CD4-positive, alpha-beta memory T cell (primary cell): ENCODE measurements around the gene SFRP5. TPM values are rescaled to one million over a fixed set of nuclear protein-coding genes. Genes with fewer than 3 reads are reported as not detected.

Source experiments
- CTCF ChIA-PET: fragments of 350-600 bp; sonication (Branson Sonifier 250); formaldehyde crosslinking; loops from one replicate; lab custom pipeline; 2021; ENCODE audit warnings: inconsistent platforms; ENCODE audit not compliant: partially characterized antibody; lab: Charles Lee
- POLR2A ChIA-PET: fragments of 350-600 bp; sonication (Branson Sonifier 250); formaldehyde crosslinking; loops from one replicate; lab custom pipeline; 2021; ENCODE audit not compliant: partially characterized antibody; lab: Charles Lee
- DNase-seq, 5 donors: peaks; one replicate each; pipeline versions ENCODE4 v3.0.0 to v3.0.0-alpha.2; 2020 to 2022; ENCODE audit warnings: mixed read lengths in 1 of 5
- H3K27ac ChIP-seq: one replicate; pipeline ENCODE4 v1.7.0; 2013; ENCODE audit warnings: low read depth, low read length
- H3K27me3 ChIP-seq: 2 replicates; pipeline ENCODE4 v1.7.0; 2013; ENCODE audit warnings: mild to moderate bottlenecking, low read length, moderate library complexity; ENCODE audit not compliant: insufficient read depth
- H3K36me3 ChIP-seq: 2 replicates; pipeline ENCODE4 v1.7.0; 2013; ENCODE audit warnings: mild to moderate bottlenecking, low read length, moderate library complexity; ENCODE audit not compliant: insufficient read depth
- H3K4me1 ChIP-seq: 2 replicates; pipeline ENCODE4 v1.7.0; 2013; ENCODE audit warnings: mild to moderate bottlenecking, low read length, moderate library complexity; ENCODE audit not compliant: insufficient read depth
- H3K4me3 ChIP-seq, 2 donors: one replicate each; pipeline ENCODE4 v1.7.0; 2013; ENCODE audit warnings: low read length in 2 of 2, mild to moderate bottlenecking in 1 of 2
- H3K9me3 ChIP-seq, 2 donors: one replicate each; pipeline ENCODE4 v1.7.0; 2013; ENCODE audit warnings: low read length in 2 of 2, control low read depth in 1 of 2; ENCODE audit not compliant: control insufficient read depth in 1 of 2
- H3K27ac Mint-ChIP-seq, 7 donors: one replicate each; pipeline ENCODE4 v1.8.0; 2020 to 2021; ENCODE audit warnings: mixed read lengths in 7 of 7, mild to moderate bottlenecking in 6 of 7, inconsistent platforms in 3 of 7, moderate library complexity in 3 of 7
- H3K27me3 Mint-ChIP-seq, 2 donors: one replicate each; pipeline ENCODE4 v1.8.0; 2020 to 2021; ENCODE audit warnings: mixed read lengths in 2 of 2
- H3K36me3 Mint-ChIP-seq, 2 donors: one replicate each; pipeline ENCODE4 v1.8.0; 2020 to 2021; ENCODE audit warnings: mixed read lengths in 2 of 2, inconsistent platforms in 1 of 2, mild to moderate bottlenecking in 1 of 2
- H3K4me1 Mint-ChIP-seq, 4 donors: one replicate each; pipeline ENCODE4 v1.8.0; 2020 to 2021; ENCODE audit warnings: mixed read lengths in 4 of 4, mild to moderate bottlenecking in 1 of 4
- H3K4me3 Mint-ChIP-seq, 8 donors: one replicate each; pipeline ENCODE4 v1.8.0; 2020 to 2021; ENCODE audit warnings: mixed read lengths in 8 of 8, mild to moderate bottlenecking in 7 of 8, moderate library complexity in 6 of 8, inconsistent platforms in 3 of 8
- H3K9me3 Mint-ChIP-seq, 8 donors: one replicate each; pipeline ENCODE4 v1.8.0; 2020 to 2021; ENCODE audit warnings: mixed read lengths in 8 of 8, mild to moderate bottlenecking in 5 of 8, inconsistent platforms in 3 of 8, moderate library complexity in 1 of 8
- intact Hi-C: fragments of 100-400 bp; cut with micrococcal nuclease; formaldehyde crosslinking; loops from one replicate; pipeline ENCODE4 v1.15.1; 2023
- polyA plus RNA-seq, 2 donors: library from polyadenylated mRNA; unstranded; fragments of 300-500 nt; fragmentation: Illumina TruSeq; gene quantifications; one replicate each; pipeline ENCODE4 v1.2.3, GENCODE V29; 2021
- total RNA-seq, 2 experiments: library from RNA; stranded (reverse); gene quantifications; one replicate each; pipeline ENCODE4 v1.2.3, GENCODE V29; 2021

The SFRP5 gene
- total and polyA plus RNA-seq, 4 experiments from 2014 or later, result not detected

DNA sequence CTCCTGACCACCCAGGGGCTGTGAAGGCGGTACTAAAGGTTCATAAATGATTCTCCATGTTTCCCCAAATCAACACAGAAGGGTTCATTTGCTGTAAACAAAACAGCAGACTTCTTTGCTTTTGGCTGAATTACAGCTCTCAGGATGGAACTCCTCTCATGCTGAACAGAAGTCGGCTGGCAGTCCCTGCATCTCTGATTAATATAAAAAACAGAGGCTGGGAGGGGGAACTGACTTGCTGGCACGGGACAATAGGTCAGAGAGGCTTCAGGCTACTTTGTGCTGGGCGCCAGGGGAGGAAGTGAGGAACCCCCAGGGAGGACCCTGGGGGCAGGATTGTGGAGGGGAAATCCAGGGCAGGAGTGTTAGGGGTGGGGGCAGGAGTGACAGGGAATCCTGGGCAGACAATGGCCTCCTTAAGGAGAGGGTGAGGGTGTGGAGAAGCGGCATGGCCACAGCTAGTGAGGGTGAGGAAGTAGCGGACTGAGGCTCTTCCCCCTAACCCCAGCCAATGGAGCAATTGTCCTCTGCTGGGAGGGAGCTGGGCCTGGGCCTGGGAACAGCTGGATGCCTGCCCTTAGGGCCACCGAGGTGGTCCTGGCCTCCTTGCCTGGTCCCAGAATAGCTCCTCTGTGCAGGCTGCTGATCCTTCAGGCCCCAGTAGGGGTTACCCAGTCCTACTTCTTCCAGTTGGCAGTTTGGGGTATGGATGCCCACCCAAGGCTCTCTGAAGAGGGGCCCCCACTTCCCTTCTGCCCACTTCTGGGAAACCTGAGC, 9.2 kb upstream of the SFRP5 start:
- CTCF ChIA-PET, result interaction anchor here (1.0 to 5.0 kb wide), 5 partner anchors 9 to 88 kb away, joined by 3 to 43 read pairs (median 3); no protein-coding TSS in a partner anchor

DNA sequence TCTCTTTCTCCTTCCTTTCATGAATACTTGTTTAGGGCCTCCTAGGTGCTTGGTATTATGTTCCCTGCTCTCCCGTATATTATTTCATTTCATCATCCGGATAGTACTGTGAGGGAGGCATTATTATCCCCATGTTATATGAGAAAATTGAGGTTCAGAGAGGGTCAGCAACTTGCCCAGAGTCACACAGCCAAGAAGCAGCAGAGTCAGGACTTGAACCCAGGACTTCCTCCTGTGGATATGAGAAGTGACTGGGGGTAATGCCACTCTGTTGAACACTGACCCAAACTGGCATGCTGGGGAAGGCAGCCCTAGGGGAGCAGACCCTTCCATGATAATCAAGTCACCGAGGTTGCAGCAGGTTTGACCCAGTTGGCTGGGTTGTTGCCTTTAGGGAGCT, 8.2 kb upstream of the SFRP5 start:
- H3K4me3 Mint-ChIP-seq, result peak overlapping the region in 1 of 8 donors; percentile 46
- Histone ChIP-seq H3K4me3 (no peak overlapping the region), H3K36me3 (no peaks in the 10 kb centered on the region), H3K27ac (no peak overlapping the region), H3K4me1 (peaks cover 30% of the 10 kb centered on the region), H3K27me3 (no peaks in the 10 kb centered on the region), H3K9me3 (no peaks in the 10 kb centered on the region)
- DNase-seq, result no peak
- ChIA-PET POLR2A (no interaction called here), CTCF (interaction anchor here (1.5 to 5.0 kb wide), 2 partner anchors 12 to 90 kb away, joined by 7 to 43 read pairs; no protein-coding TSS in a partner anchor)
- no peaks in the 10 kb centered on the region for H3K36me3 Mint-ChIP-seq
- peaks cover 13 to 28% (median 21%) of the 10 kb centered on the region in 4 donors for H3K4me1 Mint-ChIP-seq
- intact Hi-C loops, result no loop called here
- no peaks in the 10 kb centered on the region for H3K27me3 Mint-ChIP-seq
- H3K27ac Mint-ChIP-seq, result peak overlapping the region in 4 of 7 donors; percentile 24 to 76 (median 50)
- no peaks in the 10 kb centered on the region for H3K9me3 Mint-ChIP-seq

More for the DNA sequence above, 9.2 kb upstream of the SFRP5 start:
- no peaks in the 10 kb centered on the region for H3K9me3 Mint-ChIP-seq
- intact Hi-C loops, result no loop called here
- Histone ChIP-seq H3K4me3 (no peak overlapping the region), H3K36me3 (no peaks in the 10 kb centered on the region), H3K9me3 (no peaks in the 10 kb centered on the region), H3K27ac (no peak overlapping the region), H3K27me3 (no peaks in the 10 kb centered on the region), H3K4me1 (peaks cover 30% of the 10 kb centered on the region)
- POLR2A ChIA-PET, result interaction anchor here (0.6 to 1.5 kb wide), 3 partner anchors 10 to 88 kb away, joined by 3 to 5 read pairs (median 4); partner anchors contain the start of gene ZFYVE27
- peak overlapping the region in 1 of 8 donors; percentile 10 for H3K4me3 Mint-ChIP-seq
- DNase-seq, result no peak
- peak overlapping the region in 6 of 7 donors; percentile 54 to 93 (median 88) for H3K27ac Mint-ChIP-seq
- H3K4me1 Mint-ChIP-seq, result peaks cover 13 to 28% (median 21%) of the 10 kb centered on the region in 4 donors
- no peaks in the 10 kb centered on the region for H3K27me3 Mint-ChIP-seq
- H3K36me3 Mint-ChIP-seq, result no peaks in the 10 kb centered on the region

DNA sequence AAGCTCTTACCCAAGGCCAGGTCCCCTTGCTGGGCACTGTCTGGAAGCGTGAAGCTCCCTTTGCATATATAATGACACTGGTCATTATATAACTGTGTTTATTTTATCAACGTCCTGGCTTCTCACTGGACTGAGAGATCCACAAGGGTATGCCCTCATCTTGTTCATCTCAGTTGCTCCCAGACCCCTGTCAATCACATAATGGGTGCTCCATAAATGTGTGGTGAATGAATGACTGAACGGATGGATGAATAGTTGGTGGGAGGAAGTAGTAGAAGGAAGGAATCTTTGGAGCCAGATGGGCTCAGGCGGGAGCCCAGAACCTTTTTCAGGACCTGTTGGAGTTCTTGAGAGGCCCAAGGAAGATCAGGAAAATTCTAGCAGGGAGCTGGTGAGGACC, 7.7 kb upstream of the SFRP5 start:
- H3K9me3 ChIP-seq, result no peaks in the 10 kb centered on the region
- peaks cover 30% of the 10 kb centered on the region for H3K4me1 ChIP-seq
- no peak overlapping the region for H3K27ac ChIP-seq
- H3K4me1 Mint-ChIP-seq, result peaks cover 13 to 28% (median 21%) of the 10 kb centered on the region in 4 donors
- H3K9me3 Mint-ChIP-seq, result no peaks in the 10 kb centered on the region
- no peaks in the 10 kb centered on the region for H3K27me3 ChIP-seq
- ChIA-PET POLR2A (no interaction called here), CTCF (interaction anchor here (1.5 to 5.0 kb wide), 2 partner anchors 12 to 90 kb away, joined by 7 to 43 read pairs; no protein-coding TSS in a partner anchor)
- H3K4me3 ChIP-seq, result no peak overlapping the region
- DNase-seq, result no peak
- peak overlapping the region in 1 of 7 donors; percentile 15 for H3K27ac Mint-ChIP-seq
- no peaks in the 10 kb centered on the region for H3K36me3 Mint-ChIP-seq
- intact Hi-C loops, result no loop called here
- H3K36me3 ChIP-seq, result no peaks in the 10 kb centered on the region
- no peaks in the 10 kb centered on the region for H3K27me3 Mint-ChIP-seq
- no peak overlapping the region for H3K4me3 Mint-ChIP-seq

DNA sequence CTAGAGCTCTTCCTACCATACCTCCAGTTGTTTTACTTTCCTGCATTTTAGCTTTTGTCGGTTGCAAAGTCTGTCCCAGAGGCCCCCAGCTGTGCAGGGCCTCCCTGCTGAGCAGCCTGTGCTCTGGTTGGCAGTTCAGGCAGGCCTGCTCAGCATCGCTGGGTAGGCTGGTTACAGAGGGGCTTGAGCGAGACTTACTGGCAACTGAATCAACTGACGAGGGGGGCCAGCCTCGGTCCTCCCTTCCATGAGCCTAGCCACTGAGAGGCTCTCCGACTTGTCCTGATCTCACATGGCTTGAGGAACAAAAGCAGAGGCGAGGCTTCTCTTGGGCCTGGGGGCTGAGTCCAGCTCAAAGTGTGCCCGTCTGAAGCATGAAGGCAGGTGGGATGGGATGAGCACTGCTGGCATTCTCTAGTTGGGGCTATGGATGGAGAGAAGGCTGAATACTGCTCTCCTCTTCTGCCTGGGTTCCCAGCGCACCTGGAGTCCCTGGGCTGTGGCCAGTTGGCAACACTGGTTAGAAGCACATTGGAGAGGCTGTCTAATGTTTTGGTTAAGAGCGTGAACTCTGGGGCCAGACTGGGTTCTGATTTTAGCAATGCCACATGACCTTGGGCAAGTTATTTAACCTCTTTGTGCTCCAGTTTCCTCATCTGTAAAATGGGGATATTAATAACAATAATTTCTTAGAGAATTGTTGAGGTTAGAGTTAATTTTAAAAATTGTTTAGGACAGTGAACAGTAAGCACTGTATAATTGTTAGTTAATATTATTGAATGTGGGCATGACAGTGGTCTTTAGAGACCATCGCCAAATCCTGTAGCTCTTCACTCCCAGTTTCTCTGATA, 6.9 kb upstream of the SFRP5 start:
- ChIA-PET CTCF (interaction anchor here (1.5 to 5.0 kb wide), 2 partner anchors 13 to 91 kb away, joined by 7 to 43 read pairs; no protein-coding TSS in a partner anchor), POLR2A (no interaction called here)
- Mint-ChIP-seq H3K27ac (peak overlapping the region in 1 of 7 donors; percentile 5), H3K36me3 (no peaks in the 10 kb centered on the region), H3K4me3 (no peak overlapping the region), H3K9me3 (no peaks in the 10 kb centered on the region), H3K27me3 (no peaks in the 10 kb centered on the region), H3K4me1 (peaks cover 13 to 28% (median 21%) of the 10 kb centered on the region in 4 donors)
- DNase-seq, result no peak
- Histone ChIP-seq H3K36me3 (no peaks in the 10 kb centered on the region), H3K27me3 (no peaks in the 10 kb centered on the region), H3K4me1 (peaks cover 30% of the 10 kb centered on the region), H3K27ac (no peak overlapping the region), H3K4me3 (no peak overlapping the region), H3K9me3 (no peaks in the 10 kb centered on the region)
- intact Hi-C loops, result no loop called here

DNA sequence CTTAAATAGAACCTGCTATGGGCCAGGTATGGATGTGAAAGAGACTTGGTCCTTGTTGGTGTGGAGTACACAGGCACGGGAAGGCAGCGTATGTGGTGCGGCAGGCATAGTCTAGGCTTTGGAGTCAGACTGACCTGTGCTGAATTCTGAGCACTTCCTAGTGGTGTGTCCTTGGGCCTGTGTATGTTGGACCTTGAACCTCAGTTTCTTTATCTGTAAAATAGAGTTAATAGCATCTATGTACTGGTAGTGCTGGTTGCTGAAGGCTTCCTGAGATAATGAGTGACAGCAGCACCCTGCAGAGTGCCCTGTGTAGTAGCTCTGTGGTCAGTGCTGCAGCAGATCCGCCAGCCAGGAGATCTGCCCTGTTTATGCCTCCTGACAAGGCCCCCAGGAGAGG, 5.3 kb upstream of the SFRP5 start:
- H3K4me1 Mint-ChIP-seq, result peaks cover 11 to 26% (median 19%) of the 10 kb centered on the region in 4 donors
- Histone ChIP-seq H3K36me3 (no peaks in the 10 kb centered on the region), H3K9me3 (no peaks in the 10 kb centered on the region), H3K4me3 (no peak overlapping the region), H3K27ac (no peak overlapping the region), H3K4me1 (peaks cover 21% of the 10 kb centered on the region), H3K27me3 (no peaks in the 10 kb centered on the region)
- ChIA-PET POLR2A (no interaction called here), CTCF (no interaction called here)
- H3K9me3 Mint-ChIP-seq, result no peaks in the 10 kb centered on the region
- intact Hi-C loops, result no loop called here
- peak overlapping the region in 1 of 7 donors; percentile 18 for H3K27ac Mint-ChIP-seq
- H3K36me3 Mint-ChIP-seq, result no peaks in the 10 kb centered on the region
- H3K4me3 Mint-ChIP-seq, result no peak overlapping the region
- no peak for DNase-seq
- H3K27me3 Mint-ChIP-seq, result peaks cover 7 to 8% of the 10 kb centered on the region in 2 donors

DNA sequence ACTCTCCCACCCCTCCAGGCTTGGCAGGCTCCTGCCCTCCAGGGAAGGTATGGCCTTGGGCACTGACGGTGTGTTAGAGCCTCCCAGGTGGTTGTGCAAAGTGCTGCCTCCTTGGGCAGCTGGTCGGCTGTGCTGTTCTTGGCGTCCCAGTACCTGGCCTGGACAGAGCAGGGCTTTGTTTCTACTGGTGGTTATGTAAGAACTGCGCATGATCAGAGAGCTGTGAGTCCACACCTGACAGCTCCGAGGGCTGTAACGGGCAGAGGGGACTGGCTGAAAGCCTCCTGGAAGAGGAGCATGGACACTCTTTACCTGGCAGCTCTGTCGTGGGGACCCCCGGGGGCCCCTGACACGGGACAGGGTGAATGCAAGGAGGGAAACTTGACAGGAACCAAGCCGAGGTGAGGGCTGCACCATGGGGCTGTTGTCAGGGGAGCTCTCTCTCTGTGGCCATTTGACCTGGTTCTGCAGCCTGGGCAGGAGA, 3.1 kb upstream of the SFRP5 start:
- no peak for DNase-seq
- peaks cover 6% of the 10 kb centered on the region for H3K4me1 ChIP-seq
- no peaks in the 10 kb centered on the region for H3K9me3 ChIP-seq
- H3K4me3 ChIP-seq, result no peak overlapping the region
- H3K36me3 Mint-ChIP-seq, result no peaks in the 10 kb centered on the region
- intact Hi-C loops, result no loop called here
- H3K36me3 ChIP-seq, result no peaks in the 10 kb centered on the region
- H3K27me3 ChIP-seq, result peaks cover 9% of the 10 kb centered on the region
- H3K27ac Mint-ChIP-seq, result no peak overlapping the region
- CTCF ChIA-PET, result no interaction called here
- peaks cover 18 to 24% of the 10 kb centered on the region in 2 donors for H3K27me3 Mint-ChIP-seq
- H3K4me3 Mint-ChIP-seq, result no peak overlapping the region
- no peaks in the 10 kb centered on the region for H3K9me3 Mint-ChIP-seq
- POLR2A ChIA-PET, result no interaction called here
- H3K27ac ChIP-seq, result no peak overlapping the region
- peaks cover 4 to 20% (median 12%) of the 10 kb centered on the region in 4 donors for H3K4me1 Mint-ChIP-seq
